ENCODE measurements around the gene RFTN1. TPM values are rescaled to one million over a fixed set of nuclear protein-coding genes. Genes with fewer than 3 reads are reported as not detected.

Gene RFTN1
- total RNA-seq, 3 donors from 2014 or later (not counting 1 experiment from before 2014, with no cell fraction given) = 112 to 135 (median 115) TPM

DNA sequence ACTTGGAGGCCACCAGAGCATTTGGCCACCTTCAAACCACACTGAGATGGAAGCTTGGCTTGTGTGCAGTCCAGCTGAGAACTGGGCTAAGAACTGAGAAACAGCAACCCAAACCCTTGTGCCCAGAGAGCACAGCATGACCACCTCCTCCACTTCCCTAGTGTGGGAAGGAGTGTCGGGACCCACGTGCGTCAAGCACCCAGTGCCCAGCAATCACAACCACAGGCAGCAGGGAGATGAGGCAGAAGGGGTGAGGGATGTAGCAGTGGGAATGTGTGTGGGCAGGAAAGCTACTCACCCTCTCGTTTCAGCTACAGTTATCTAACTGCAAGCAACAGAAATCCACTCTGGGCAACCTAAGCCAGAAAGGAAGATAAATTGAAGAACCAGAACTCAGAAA, 25.0 kb upstream of the RFTN1 start:
- intact Hi-C loops (cut with micrococcal nuclease) = no loop called here
- Mint-ChIP-seq H3K4me3 (no peak overlapping the region), H3K9me3 (no peaks in the 10 kb centered on the region), H3K27me3 (ENCODE audit: low read depth in 2 of 2) (peaks cover 0 to 6% of the 10 kb centered on the region in 2 donors), H3K27ac (no peak overlapping the region), H3K4me1 (peaks cover 9 to 19% of the 10 kb centered on the region in 2 donors), H3K36me3 (no peaks in the 10 kb centered on the region)
- peaks cover 9% of the 10 kb centered on the region for H3K4me1 ChIP-seq (ENCODE audit: control insufficient read depth, insufficient read depth, low read length)
- H3K9me3 ChIP-seq (ENCODE audit: control insufficient read depth, insufficient read depth, low read length) = no peaks in the 10 kb centered on the region
- WGBS (ENCODE audit: insufficient coverage) = no CpG with 5 or more reads among the region's 4 CpGs
- no peaks in the 10 kb centered on the region for H3K36me3 ChIP-seq (ENCODE audit: control insufficient read depth, insufficient read depth, low read length)
- no peak for TF ChIP-seq CTCF (IDR thresholded peaks at IDR 0.05)
- no peak for ATAC-seq
- no peak overlapping the region for H3K4me3 ChIP-seq (ENCODE audit: low read length)
- no peak for DNase-seq
- no peak overlapping the region for H3K27ac ChIP-seq (ENCODE audit: low read length)
- H3K27me3 ChIP-seq (ENCODE audit: control insufficient read depth, insufficient read depth, low read length) = no peaks in the 10 kb centered on the region

- Histone ChIP-seq H3K27me3 (ENCODE audit: control insufficient read depth, insufficient read depth, low read length) (no peaks in the 10 kb centered on the region), H3K9me3 (ENCODE audit: control insufficient read depth, insufficient read depth, low read length) (no peaks in the 10 kb centered on the region), H3K36me3 (ENCODE audit: control insufficient read depth, insufficient read depth, low read length) (no peaks in the 10 kb centered on the region), H3K27ac (ENCODE audit: low read length) (no peak overlapping the region), H3K4me1 (ENCODE audit: control insufficient read depth, insufficient read depth, low read length) (peaks cover 1% of the 10 kb centered on the region), H3K4me3 (ENCODE audit: low read length) (no peak overlapping the region)
- intact Hi-C loops (cut with micrococcal nuclease) = no loop called here
- TF ChIP-seq CTCF (IDR thresholded peaks at IDR 0.05) = no peak
- no peaks in the 10 kb centered on the region for H3K36me3 Mint-ChIP-seq
- ATAC-seq (no peak), DNase-seq (no peak)
- H3K4me3 Mint-ChIP-seq = no peak overlapping the region
- no peaks in the 10 kb centered on the region for H3K9me3 Mint-ChIP-seq
- WGBS (ENCODE audit: insufficient coverage) = 80% methylated on average over 3 of the region's 3 CpGs
- H3K4me1 Mint-ChIP-seq = peaks cover 0 to 9% of the 10 kb centered on the region in 2 donors
- no peak overlapping the region for H3K27ac Mint-ChIP-seq
- peaks cover 0 to 6% of the 10 kb centered on the region in 2 donors for H3K27me3 Mint-ChIP-seq (ENCODE audit: low read depth in 2 of 2)
Observed at GRCh38 chr3:16536996-16537395, 23.5 kb upstream of the RFTN1 start.

- WGBS (ENCODE audit: insufficient coverage) = 98% methylated on average over 4 of the region's 4 CpGs
- ATAC-seq = no peak
- Histone ChIP-seq H3K4me1 (ENCODE audit: control insufficient read depth, insufficient read depth, low read length) (no peaks in the 10 kb centered on the region), H3K9me3 (ENCODE audit: control insufficient read depth, insufficient read depth, low read length) (no peaks in the 10 kb centered on the region), H3K4me3 (ENCODE audit: low read length) (no peak overlapping the region), H3K27me3 (ENCODE audit: control insufficient read depth, insufficient read depth, low read length) (no peaks in the 10 kb centered on the region), H3K27ac (ENCODE audit: low read length) (no peak overlapping the region), H3K36me3 (ENCODE audit: control insufficient read depth, insufficient read depth, low read length) (no peaks in the 10 kb centered on the region)
- H3K27ac Mint-ChIP-seq = no peak overlapping the region
- no peaks in the 10 kb centered on the region for H3K9me3 Mint-ChIP-seq
- peaks cover 0 to 6% of the 10 kb centered on the region in 2 donors for H3K27me3 Mint-ChIP-seq (ENCODE audit: low read depth in 2 of 2)
- peaks cover 0 to 9% of the 10 kb centered on the region in 2 donors for H3K4me1 Mint-ChIP-seq
- intact Hi-C loops (cut with micrococcal nuclease) = no loop called here
- H3K36me3 Mint-ChIP-seq = no peaks in the 10 kb centered on the region
- H3K4me3 Mint-ChIP-seq = peak overlapping the region; percentile 59
- no peak for TF ChIP-seq CTCF (IDR thresholded peaks at IDR 0.05)
- no peak for DNase-seq
Observed at GRCh38 chr3:16536344-16536663, 22.8 kb upstream of the RFTN1 start.

GRCh38 chr3:16534640-16535262, 21.3 kb upstream of the RFTN1 start:
- intact Hi-C loops (cut with micrococcal nuclease) = no loop called here

More at GRCh38 chr3:16534640-16535262, 21.3 kb upstream of the RFTN1 start:
- H3K27me3 Mint-ChIP-seq (ENCODE audit: low read depth in 2 of 2) = peaks cover 0 to 12% of the 10 kb centered on the region in 2 donors
- ATAC-seq = no peak
- no peaks in the 10 kb centered on the region for H3K36me3 Mint-ChIP-seq
- H3K27ac Mint-ChIP-seq = no peak overlapping the region
- 95% methylated on average over 6 of the region's 8 CpGs for WGBS (ENCODE audit: insufficient coverage)
- DNase-seq = no peak
- H3K9me3 Mint-ChIP-seq = no peaks in the 10 kb centered on the region
- Histone ChIP-seq H3K9me3 (ENCODE audit: control insufficient read depth, insufficient read depth, low read length) (no peaks in the 10 kb centered on the region), H3K27ac (ENCODE audit: low read length) (no peak overlapping the region), H3K4me1 (ENCODE audit: control insufficient read depth, insufficient read depth, low read length) (no peaks in the 10 kb centered on the region), H3K36me3 (ENCODE audit: control insufficient read depth, insufficient read depth, low read length) (no peaks in the 10 kb centered on the region), H3K4me3 (ENCODE audit: low read length) (no peak overlapping the region), H3K27me3 (ENCODE audit: control insufficient read depth, insufficient read depth, low read length) (no peaks in the 10 kb centered on the region)
- TF ChIP-seq CTCF (IDR thresholded peaks at IDR 0.05) = no peak
- H3K4me1 Mint-ChIP-seq = peaks cover 8 to 11% of the 10 kb centered on the region in 2 donors
- H3K4me3 Mint-ChIP-seq = no peak overlapping the region
